MCF 10A (cell line): ENCODE data around the gene HERC4. TPM values are rescaled to one million over a fixed set of nuclear protein-coding genes. Genes with fewer than 3 reads are reported as not detected.

Source experiments
- BruUV-seq: library from RNA; stranded (reverse); fragments of 400-500 nt; replicated peaks from 2 replicates; lab custom pipeline; 2021; lab: Mats Ljungman, UMichigan
- CTCF ChIA-PET: fragments of 300-600 bp; sonication (Branson Sonifier 250); formaldehyde crosslinking; extraction: SDS; loops from one replicate; lab custom pipeline; 2021; ENCODE audit warnings: antibody characterized with exemption, inconsistent platforms; lab: Yijun Ruan, JAX
- POLR2A ChIA-PET: fragments of 300-600, 350-650 bp; sonication (Branson Sonifier 250); formaldehyde crosslinking; extraction: SDS; loops from one replicate; lab custom pipeline; 2020; ENCODE audit warnings: antibody characterized with exemption, inconsistent platforms; lab: Yijun Ruan, JAX
- DNase-seq: peaks from one replicate; pipeline ENCODE4 v3.0.0-alpha.2; 2018; ENCODE audit not compliant: unreplicated experiment
- H3K27ac Mint-ChIP-seq: one replicate; pipeline ENCODE4 v1.8.0; 2022; ENCODE audit warnings: mild to moderate bottlenecking, low read depth, mixed read lengths; ENCODE audit not compliant: unreplicated experiment
- H3K27me3 Mint-ChIP-seq: one replicate; pipeline ENCODE4 v1.8.0; 2022; ENCODE audit warnings: mixed read lengths; ENCODE audit not compliant: insufficient read depth, unreplicated experiment
- H3K36me3 Mint-ChIP-seq: one replicate; pipeline ENCODE4 v1.8.0; 2022; ENCODE audit warnings: mild to moderate bottlenecking, moderate library complexity, mixed read lengths; ENCODE audit not compliant: insufficient read depth, unreplicated experiment
- H3K4me1 Mint-ChIP-seq: one replicate; pipeline ENCODE4 v1.8.0; 2022; ENCODE audit warnings: mixed read lengths; ENCODE audit not compliant: insufficient read depth, unreplicated experiment
- H3K4me3 Mint-ChIP-seq: one replicate; pipeline ENCODE4 v1.8.0; 2022; ENCODE audit warnings: mild to moderate bottlenecking, moderate library complexity, mixed read lengths; ENCODE audit not compliant: unreplicated experiment
- H3K9me3 Mint-ChIP-seq: one replicate; pipeline ENCODE4 v1.8.0; 2022; ENCODE audit warnings: mixed read lengths; ENCODE audit not compliant: unreplicated experiment
- intact Hi-C: fragments of 100-400 bp; cut with micrococcal nuclease; formaldehyde crosslinking; loops from 2 replicates; pipeline ENCODE4 v1.14.1; 2022
- total RNA-seq: library from RNA; stranded (reverse); gene quantifications from 2 replicates; pipeline ENCODE4 v1.2.3, GENCODE V29; 2022
- TF ChIP-seq, protein P1 (sequence below): fragments of 200-600 bp; IDR thresholded peaks from one replicate; pipeline ENCODE4 v1.8.0; 2022; ENCODE audit warnings: antibody characterized with exemption, mild to moderate bottlenecking; ENCODE audit not compliant: unreplicated experiment

The HERC4 gene
- total RNA-seq, 1 experiment from 2014 or later = 57.5 TPM

DNA sequence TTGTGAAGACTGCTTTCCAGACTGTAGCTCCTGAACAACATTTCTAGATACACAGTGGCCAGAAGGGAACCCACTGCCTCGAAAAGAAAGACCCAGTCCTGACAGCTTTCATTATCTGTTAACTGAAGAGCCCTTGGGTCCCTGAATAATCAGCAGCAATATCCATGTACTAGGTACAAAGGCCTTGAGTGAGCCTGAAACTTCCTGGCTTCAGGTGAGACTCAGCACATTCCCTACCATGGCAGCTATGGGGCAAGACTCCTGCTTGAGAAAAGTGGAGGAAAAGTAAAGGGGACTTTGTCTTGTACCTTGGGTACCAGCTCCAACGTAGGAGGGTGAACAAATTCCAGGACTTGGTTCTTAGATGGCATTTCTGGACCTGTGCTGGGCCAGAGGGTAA lies 97.8 kb downstream of the HERC4 start:
- no peak for DNase-seq
- Mint-ChIP-seq H3K27me3 (no peaks in the 10 kb centered on the region), H3K4me1 (no peaks in the 10 kb centered on the region), H3K36me3 (peaks cover 89% of the 10 kb centered on the region), H3K9me3 (no peaks in the 10 kb centered on the region), H3K27ac (no peak overlapping the region), H3K4me3 (no peak overlapping the region)
- intact Hi-C loops = no loop called here
- TF ChIP-seq, protein P1, sequence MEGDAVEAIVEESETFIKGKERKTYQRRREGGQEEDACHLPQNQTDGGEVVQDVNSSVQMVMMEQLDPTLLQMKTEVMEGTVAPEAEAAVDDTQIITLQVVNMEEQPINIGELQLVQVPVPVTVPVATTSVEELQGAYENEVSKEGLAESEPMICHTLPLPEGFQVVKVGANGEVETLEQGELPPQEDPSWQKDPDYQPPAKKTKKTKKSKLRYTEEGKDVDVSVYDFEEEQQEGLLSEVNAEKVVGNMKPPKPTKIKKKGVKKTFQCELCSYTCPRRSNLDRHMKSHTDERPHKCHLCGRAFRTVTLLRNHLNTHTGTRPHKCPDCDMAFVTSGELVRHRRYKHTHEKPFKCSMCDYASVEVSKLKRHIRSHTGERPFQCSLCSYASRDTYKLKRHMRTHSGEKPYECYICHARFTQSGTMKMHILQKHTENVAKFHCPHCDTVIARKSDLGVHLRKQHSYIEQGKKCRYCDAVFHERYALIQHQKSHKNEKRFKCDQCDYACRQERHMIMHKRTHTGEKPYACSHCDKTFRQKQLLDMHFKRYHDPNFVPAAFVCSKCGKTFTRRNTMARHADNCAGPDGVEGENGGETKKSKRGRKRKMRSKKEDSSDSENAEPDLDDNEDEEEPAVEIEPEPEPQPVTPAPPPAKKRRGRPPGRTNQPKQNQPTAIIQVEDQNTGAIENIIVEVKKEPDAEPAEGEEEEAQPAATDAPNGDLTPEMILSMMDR = no peak
- POLR2A ChIA-PET = interaction anchor here (0.8 to 1.1 kb wide), 2 partner anchors 8 to 10 kb away, joined by 3 to 4 read pairs; no protein-coding TSS in a partner anchor
- CTCF ChIA-PET = interaction anchor here (0.7 to 1.1 kb wide), 3 partner anchors 122 to 785 kb away, joined by 3 read pairs; no protein-coding TSS in a partner anchor
- no TSS peak for BruUV-seq

DNA sequence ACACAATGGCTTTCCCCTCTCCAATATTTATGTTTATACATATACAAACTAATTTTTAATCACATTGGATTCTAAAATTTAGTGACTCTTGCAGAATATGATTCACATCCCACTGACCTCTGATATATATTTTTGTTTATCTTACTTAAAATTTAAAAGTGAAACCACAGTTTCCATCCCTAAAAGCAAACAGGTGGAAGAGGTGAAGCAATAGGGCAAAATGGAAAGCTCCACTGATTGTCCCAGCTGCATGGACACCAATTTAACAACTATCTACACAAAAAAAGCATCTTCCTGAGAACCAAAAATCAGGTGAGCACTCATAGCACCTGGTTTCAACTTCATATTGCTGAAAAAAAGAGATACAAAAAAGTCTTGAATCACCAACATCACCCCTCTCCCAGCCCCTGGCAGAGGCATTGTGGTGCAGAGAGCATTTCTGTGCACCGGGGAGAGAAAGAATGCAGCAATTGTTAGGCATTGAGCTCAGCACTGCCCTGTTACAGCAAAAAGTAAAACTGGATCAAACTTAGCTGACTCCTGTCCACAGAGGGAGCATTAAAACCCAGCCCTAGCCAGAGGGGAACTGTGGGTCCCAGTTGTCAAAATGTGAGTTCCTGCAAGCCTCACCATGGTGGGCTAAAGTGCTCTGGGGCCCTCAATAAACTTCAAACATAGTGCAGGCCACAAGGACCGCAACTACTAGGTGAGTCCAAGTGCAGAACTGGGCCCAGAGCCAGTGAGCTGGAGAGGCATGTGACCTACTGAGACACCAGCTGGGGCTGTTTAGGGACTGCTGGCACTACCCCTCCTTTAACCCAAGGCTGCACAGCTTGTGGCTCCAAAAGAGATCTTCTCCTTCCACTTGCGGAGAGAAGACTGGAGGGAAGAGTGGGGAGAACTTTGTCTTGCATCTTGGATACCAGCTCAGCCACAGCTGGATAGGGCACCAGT lies 98.5 kb downstream of the HERC4 start:
- H3K4me1 Mint-ChIP-seq = no peaks in the 10 kb centered on the region
- no peaks in the 10 kb centered on the region for H3K9me3 Mint-ChIP-seq
- no TSS peak for BruUV-seq
- H3K27ac Mint-ChIP-seq = no peak overlapping the region
- H3K36me3 Mint-ChIP-seq = peaks cover 89% of the 10 kb centered on the region
- POLR2A ChIA-PET = interaction anchor here (0.8 to 1.1 kb wide), 2 partner anchors 9 to 11 kb away, joined by 3 to 4 read pairs; no protein-coding TSS in a partner anchor
- TF ChIP-seq, protein P1 = no peak
- no peak for DNase-seq
- intact Hi-C loops = no loop called here
- no peaks in the 10 kb centered on the region for H3K27me3 Mint-ChIP-seq
- CTCF ChIA-PET = interaction anchor here (0.6 to 1.1 kb wide), 3 partner anchors 122 to 785 kb away, joined by 3 to 4 read pairs (median 3); no protein-coding TSS in a partner anchor
- H3K4me3 Mint-ChIP-seq = no peak overlapping the region

DNA sequence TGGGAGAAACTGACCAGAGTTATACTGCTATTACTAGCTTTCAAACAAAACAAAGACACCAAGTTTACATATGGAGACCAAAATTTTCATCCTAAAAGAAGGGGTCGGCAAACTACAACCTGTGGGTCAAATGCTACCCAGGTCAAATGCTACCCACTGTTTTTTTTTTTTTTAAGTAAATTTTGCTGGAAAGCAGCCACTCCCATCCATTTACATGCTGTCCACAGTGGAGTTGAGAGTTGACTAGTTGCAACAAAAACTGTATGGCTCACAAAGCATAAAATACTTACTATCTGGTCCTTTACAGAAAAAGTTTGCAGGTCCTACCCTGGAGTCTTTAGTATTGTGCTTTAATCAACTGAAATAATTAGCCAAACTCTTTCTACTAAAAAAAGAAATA lies 99.2 kb downstream of the HERC4 start:
- ChIA-PET POLR2A (no interaction called here), CTCF (no interaction called here)
- Mint-ChIP-seq H3K9me3 (no peaks in the 10 kb centered on the region), H3K27me3 (no peaks in the 10 kb centered on the region), H3K4me3 (no peak overlapping the region), H3K36me3 (peaks cover 93% of the 10 kb centered on the region), H3K4me1 (no peaks in the 10 kb centered on the region), H3K27ac (no peak overlapping the region)
- intact Hi-C loops = no loop called here
- no TSS peak for BruUV-seq
- no peak for DNase-seq
- TF ChIP-seq, protein P1 = no peak

DNA sequence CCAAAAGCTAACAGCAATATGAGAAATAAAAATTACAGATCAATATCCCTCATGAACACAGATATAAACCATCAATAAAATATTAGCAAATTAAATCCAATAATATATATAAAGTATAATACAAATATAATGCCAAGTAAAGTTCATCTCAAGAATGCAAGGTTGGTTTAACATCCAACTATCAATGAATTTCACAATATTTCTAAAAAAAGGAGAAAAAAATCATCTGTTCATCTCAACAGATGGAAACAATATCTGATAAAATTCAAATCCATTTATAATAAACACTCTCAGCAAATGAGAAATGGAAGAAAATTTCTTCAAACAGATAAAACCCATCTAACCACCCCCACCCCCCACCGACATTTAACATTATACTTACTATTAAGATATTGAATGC lies 103.8 kb downstream of the HERC4 start:
- H3K9me3 Mint-ChIP-seq = no peaks in the 10 kb centered on the region
- no peaks in the 10 kb centered on the region for H3K27me3 Mint-ChIP-seq
- no peak overlapping the region for H3K27ac Mint-ChIP-seq
- peaks cover 87% of the 10 kb centered on the region for H3K36me3 Mint-ChIP-seq
- TF ChIP-seq, protein P1 = no peak
- ChIA-PET POLR2A (no interaction called here), CTCF (no interaction called here)
- intact Hi-C loops = no loop called here
- H3K4me1 Mint-ChIP-seq = no peaks in the 10 kb centered on the region
- DNase-seq = no peak
- BruUV-seq = no TSS peak
- no peak overlapping the region for H3K4me3 Mint-ChIP-seq
